ENCODE measurements around the gene RNF39. TPM values are rescaled to one million over a fixed set of nuclear protein-coding genes. Genes with fewer than 3 reads are reported as not detected.

The RNF39 gene
- total RNA-seq, 4 donors from 2014 or later: 0.36 to 1.7 (median 0.71) TPM

GRCh38 chr6:30053682-30054081 is 21.9 kb downstream of the RNF39 start:
- ATAC-seq (ENCODE audit: low FRiP score): no peak
- TF ChIP-seq CTCF (IDR thresholded peaks at IDR 0.05): no peak

GRCh38 chr6:30047220-30047619 is 28.3 kb downstream of the RNF39 start:
- TF ChIP-seq CTCF (IDR thresholded peaks at IDR 0.05): no peak

More at GRCh38 chr6:30053682-30054081, 21.9 kb downstream of the RNF39 start:
- no peak for DNase-seq (ENCODE audit: low spot score)

DNA sequence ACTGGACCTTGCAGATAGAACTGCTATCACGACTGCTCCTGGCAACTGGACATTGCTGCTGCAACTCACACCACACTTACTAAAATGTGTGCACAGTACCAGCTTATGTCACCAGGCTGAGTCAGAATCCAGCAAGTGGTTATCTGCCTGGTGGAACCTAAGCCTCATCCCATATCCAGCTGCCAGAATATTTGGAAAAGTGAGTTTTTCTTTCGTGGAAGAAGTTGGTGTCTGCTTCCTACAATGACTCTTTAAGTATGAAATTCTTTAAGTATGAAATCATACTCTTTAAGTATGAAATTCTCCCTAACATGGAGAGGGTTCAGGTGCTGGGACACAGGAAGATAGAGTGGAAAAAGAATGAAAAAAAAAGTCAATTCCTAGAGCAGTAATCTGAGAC is 30.9 kb downstream of the RNF39 start:
- no peak for TF ChIP-seq CTCF (IDR thresholded peaks at IDR 0.05)
- ATAC-seq (ENCODE audit: low FRiP score): no peak
- DNase-seq (ENCODE audit: low spot score): no peak

More at GRCh38 chr6:30047220-30047619, 28.3 kb downstream of the RNF39 start:
- DNase-seq (ENCODE audit: low spot score): no peak
- no peak for ATAC-seq (ENCODE audit: low FRiP score)

GRCh38 chr6:30043744-30044143 is 31.8 kb downstream of the RNF39 start:
- ATAC-seq (ENCODE audit: low FRiP score) (no peak), DNase-seq (ENCODE audit: low spot score) (no peak)
- no peak for TF ChIP-seq CTCF (IDR thresholded peaks at IDR 0.05)

- no peak for TF ChIP-seq CTCF (IDR thresholded peaks at IDR 0.05)
- DNase-seq (ENCODE audit: low spot score) (no peak), ATAC-seq (ENCODE audit: low FRiP score) (no peak)
These were observed 32.7 kb downstream of the RNF39 start for GRCh38 chr6:30042914-30043313.

DNA sequence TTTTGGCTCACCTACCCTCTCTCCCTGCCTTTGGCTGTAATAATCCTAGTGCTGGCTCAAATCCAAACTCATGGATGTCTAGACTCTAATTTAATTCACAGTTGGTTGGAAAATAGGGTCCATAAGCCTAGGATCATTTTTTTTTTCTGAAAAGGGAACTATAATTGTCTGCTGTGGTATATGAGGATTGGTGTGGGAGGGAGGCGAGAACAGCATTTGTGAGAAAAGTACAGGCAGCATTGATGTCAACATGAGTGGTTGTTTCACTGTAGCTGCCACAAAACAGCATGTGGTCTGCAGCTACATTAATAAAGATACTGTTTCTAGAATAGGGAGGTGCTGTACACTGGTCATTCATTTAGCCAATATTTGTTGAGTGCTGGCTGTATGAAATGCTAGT is 33.1 kb downstream of the RNF39 start:
- DNase-seq (ENCODE audit: low spot score) (no peak), ATAC-seq (ENCODE audit: low FRiP score) (no peak)
- no peak for TF ChIP-seq CTCF (IDR thresholded peaks at IDR 0.05)

DNA sequence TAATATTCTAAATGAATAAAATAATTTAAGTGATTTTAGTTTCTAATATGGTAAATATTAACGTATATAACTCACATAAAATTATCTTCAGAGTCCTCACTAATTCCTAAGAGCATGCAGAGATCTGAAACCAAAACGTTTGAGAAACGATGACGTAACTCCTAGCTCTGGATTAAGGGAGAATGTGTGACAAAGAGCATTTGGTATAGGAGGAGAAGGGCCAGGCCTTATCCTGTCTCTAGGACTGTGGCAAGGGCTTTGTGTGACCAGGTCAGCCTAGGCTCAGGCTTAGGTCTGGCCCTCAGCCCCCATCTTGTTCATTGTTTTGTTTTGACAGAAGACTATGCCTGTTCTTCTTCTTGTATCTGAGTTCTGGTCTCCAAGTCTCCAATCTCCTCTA is 33.7 kb downstream of the RNF39 start:
- TF ChIP-seq CTCF (IDR thresholded peaks at IDR 0.05): no peak
- ATAC-seq (ENCODE audit: low FRiP score): no peak
- DNase-seq (ENCODE audit: low spot score): no peak
